Measurements from ENCODE around the gene ZFP36L1. TPM values are rescaled to one million over a fixed set of nuclear protein-coding genes. Genes with fewer than 3 reads are reported as not detected.

The ZFP36L1 gene
- total RNA-seq, 6 experiments from 2014 or later = 135 to 161 (median 144) TPM

GRCh38 chr14:68834816-68835215 lies 41.9 kb upstream of the ZFP36L1 start:
- Mint-ChIP-seq H3K36me3 (ENCODE audit: low read depth) (peaks cover 55% of the 10 kb centered on the region), H3K4me3 (no peak overlapping the region), H3K27me3 (ENCODE audit: insufficient read depth) (no peaks in the 10 kb centered on the region), H3K9me3 (peaks cover 8% of the 10 kb centered on the region; the same call in 1 of the 2 replicates), H3K27ac (no peak overlapping the region), H3K4me1 (ENCODE audit: low read depth) (no peaks in the 10 kb centered on the region)
- no peak for TF ChIP-seq CTCF (IDR thresholded peaks at IDR 0.05)
- DNase-seq = no peak

GRCh38 chr14:68828698-68829097 lies 35.8 kb upstream of the ZFP36L1 start:
- Mint-ChIP-seq H3K27me3 (ENCODE audit: insufficient read depth) (no peaks in the 10 kb centered on the region), H3K4me1 (ENCODE audit: low read depth) (peaks cover 6% of the 10 kb centered on the region; the same call in 1 of the 2 replicates), H3K4me3 (no peak overlapping the region), H3K27ac (no peak overlapping the region), H3K9me3 (no peaks in the 10 kb centered on the region), H3K36me3 (ENCODE audit: low read depth) (peaks cover 5% of the 10 kb centered on the region; the same call in 1 of the 2 replicates)
- DNase-seq = no peak
- no peak for TF ChIP-seq CTCF (IDR thresholded peaks at IDR 0.05)

- peaks cover 6% of the 10 kb centered on the region; the same call in 1 of the 2 replicates for H3K4me1 Mint-ChIP-seq (ENCODE audit: low read depth)
- no peak for TF ChIP-seq CTCF (IDR thresholded peaks at IDR 0.05)
- no peaks in the 10 kb centered on the region for H3K36me3 Mint-ChIP-seq (ENCODE audit: low read depth)
- no peak for DNase-seq
- no peak overlapping the region for H3K4me3 Mint-ChIP-seq
- H3K27ac Mint-ChIP-seq = no peak overlapping the region
- H3K9me3 Mint-ChIP-seq = no peaks in the 10 kb centered on the region
- H3K27me3 Mint-ChIP-seq (ENCODE audit: insufficient read depth) = no peaks in the 10 kb centered on the region
Observed at GRCh38 chr14:68825729-68826128, 32.9 kb upstream of the ZFP36L1 start.

GRCh38 chr14:68824517-68825347 lies 31.9 kb upstream of the ZFP36L1 start:
- peak; percentile 60 for DNase-seq
- Mint-ChIP-seq H3K27ac (no peak overlapping the region; the same call in 1 of the 2 replicates), H3K4me3 (no peak overlapping the region; the same call in 1 of the 2 replicates), H3K36me3 (ENCODE audit: low read depth) (no peaks in the 10 kb centered on the region), H3K27me3 (ENCODE audit: insufficient read depth) (no peaks in the 10 kb centered on the region), H3K4me1 (ENCODE audit: low read depth) (peaks cover 7% of the 10 kb centered on the region), H3K9me3 (no peaks in the 10 kb centered on the region)
- TF ChIP-seq CTCF (IDR thresholded peaks at IDR 0.05) = peak; percentile 95

- DNase-seq = no peak
- Mint-ChIP-seq H3K4me3 (no peak overlapping the region), H3K36me3 (ENCODE audit: low read depth) (no peaks in the 10 kb centered on the region), H3K27me3 (ENCODE audit: insufficient read depth) (0 out of 2 replicates have a peak, but pooled peaks cover 1% of the 10 kb centered on the region), H3K27ac (peak overlapping the region; percentile 11; the same call in 1 of the 2 replicates), H3K4me1 (ENCODE audit: low read depth) (peaks cover 12% of the 10 kb centered on the region), H3K9me3 (no peaks in the 10 kb centered on the region)
- no peak for TF ChIP-seq CTCF (IDR thresholded peaks at IDR 0.05)
Observed at GRCh38 chr14:68824207-68824516, 31.3 kb upstream of the ZFP36L1 start.

All from HFFc6 (cell line).